Stimulated activated CD4-positive, alpha-beta T cell treated with anti-CD3 and anti-CD28 coated beads, Interleukin-1b, Interleukin-23, amount 100 ng/mL, for 48 hours (primary cell): ENCODE data around the gene CYP27A1.

Experiments used
- DNase-seq: peaks from one replicate; pipeline ENCODE4 v3.0.0-alpha.2; 2020

CYP27A1 gene

DNA sequence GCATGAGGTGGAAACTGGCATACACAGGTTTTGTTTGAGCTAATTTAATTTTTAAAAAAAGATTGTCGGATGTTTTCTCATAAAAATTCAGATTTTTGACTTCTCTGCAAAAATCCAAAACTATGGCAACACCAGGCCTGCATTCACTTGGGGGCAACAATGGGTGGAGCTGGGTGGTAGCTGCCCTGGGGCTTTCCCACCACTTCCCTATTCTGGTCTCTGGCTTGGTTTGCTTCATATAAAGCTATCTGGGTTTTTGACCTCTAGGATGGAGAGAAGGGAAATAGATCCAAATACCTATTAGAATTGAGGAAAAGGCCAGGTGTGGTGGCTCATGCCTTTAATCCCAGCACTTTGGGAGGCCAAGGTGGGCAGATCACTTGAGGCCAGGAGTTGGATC is 5.5 kb upstream of the CYP27A1 start:
- no peak for DNase-seq

DNA sequence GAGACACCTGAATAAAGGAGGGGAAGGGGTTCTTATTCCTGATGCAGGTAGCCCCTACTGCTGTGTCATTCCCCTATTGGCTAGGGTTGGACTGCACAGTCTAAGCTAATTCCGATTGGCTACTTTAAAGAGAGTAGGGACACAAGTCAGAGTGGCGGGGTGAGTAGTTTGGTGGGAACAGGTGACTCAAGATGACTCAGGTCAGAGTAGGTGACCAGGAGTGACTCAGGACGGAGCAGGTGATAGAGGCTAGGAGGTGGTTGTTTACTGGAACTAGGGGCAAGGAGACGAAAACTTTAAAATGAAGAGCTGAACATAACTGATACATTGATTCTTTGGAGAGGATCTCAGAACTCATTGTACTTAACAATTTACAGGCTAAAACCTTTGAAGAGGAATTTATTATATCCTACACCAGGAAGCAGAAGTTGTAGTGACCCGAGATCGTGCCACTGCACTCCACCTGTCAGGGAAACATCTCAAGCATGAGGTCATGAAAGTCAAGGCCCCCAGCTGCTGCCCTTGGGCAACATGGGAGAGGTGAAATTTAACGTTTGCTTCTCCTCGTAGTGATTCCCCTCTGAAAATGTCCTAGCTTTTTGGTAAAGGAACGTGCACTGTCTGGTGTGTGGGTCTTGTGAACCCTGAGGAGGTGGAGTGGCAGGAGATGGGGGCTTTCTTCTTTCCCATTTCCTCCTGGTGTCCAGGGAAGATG is 4.5 kb upstream of the CYP27A1 start:
- DNase-seq = peak; percentile 6

DNA sequence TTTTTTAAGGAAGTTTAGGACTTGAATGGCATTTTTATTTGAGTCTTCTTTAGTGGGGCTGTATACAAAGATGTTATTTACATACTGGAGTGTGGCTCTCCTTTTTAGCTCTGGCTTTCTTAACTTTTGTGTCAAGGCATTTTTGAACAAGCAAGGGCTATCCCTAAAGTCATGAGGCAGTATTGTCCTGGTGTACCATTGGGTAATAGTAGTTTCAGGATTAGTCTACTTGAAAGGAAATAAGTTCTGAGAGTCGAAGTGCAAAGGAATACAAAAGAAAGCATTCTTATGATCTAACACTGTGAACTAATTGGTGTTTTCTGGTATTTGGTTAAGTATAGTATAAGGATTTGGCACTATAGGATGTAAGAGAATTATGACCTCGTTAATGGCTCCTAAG is 1.9 kb upstream of the CYP27A1 start:
- no peak for DNase-seq

DNA sequence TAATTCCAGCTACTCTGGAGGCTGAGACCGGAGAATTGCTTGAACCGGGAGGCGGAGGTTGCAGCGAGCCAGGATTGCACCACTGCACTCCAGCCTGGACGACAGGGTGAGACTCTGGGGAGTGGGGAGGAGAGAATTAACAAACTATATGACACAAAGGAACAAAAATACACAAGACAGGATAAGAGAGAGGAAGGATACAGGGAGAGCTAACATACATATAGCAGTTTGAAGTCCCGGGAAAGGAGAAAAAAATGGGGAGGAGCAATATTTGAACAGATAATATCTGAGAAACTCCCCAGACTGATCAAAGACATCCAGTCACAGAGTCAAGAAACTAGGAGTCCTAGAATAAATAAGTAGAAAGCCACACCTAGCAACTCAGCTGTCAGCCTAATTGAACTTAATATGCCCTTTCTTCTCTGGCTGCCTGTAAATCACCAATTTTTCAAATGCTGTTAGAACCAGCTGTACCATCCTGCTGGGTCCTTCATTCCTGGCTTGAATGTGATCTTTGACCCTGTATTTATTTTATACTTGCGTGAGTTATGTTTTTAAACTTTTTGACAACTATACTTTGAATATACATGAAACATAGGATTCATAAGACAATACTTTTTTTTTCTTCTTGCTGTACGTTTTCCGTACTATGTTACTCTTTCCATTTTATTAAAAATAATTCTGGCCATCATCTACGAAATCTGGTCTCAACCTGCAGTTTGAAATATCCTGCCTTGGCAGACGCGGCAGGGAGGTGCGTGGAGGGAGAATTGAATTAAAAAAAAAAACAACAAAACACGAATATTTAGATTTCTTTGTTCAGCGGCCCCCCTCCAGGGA is 876 bp upstream of the CYP27A1 start:
- no peak for DNase-seq

DNA sequence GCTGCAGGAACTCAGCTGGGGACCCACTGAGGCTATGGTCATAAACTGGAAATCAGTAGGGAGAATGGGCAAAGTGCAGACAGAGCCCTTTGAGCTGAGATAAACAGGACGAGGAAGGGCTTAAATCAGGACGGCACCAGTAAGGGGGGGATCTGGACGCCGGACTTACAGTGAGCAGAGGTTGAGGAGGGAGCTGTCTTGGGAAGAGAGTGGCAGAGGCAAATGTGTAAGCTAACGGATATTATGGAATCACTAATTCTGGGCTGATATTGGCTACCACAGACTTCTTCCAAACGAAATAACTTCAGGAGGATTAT is 539 bp downstream of the CYP27A1 start:
- no peak for DNase-seq

DNA sequence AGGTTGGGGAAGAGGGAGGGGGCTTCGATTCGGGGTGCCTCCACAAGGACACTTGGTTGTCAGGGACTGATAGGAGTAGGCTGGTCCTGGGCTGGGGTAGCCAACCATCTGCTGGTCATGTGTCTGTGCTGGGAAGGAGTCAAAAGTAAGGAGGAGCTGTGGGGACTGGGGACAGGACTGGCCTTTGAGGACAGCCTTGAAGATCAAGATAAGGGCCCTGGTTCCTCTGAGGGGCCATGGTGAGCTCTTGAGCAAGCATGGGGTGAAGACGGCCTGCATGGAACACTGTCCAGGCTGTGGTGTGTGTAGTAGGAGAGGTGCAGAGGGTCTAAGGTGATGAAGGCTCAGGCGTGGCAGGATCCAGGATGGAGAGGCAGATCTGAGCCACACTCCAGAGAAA is 1.7 kb downstream of the CYP27A1 start:
- no peak for DNase-seq

DNA sequence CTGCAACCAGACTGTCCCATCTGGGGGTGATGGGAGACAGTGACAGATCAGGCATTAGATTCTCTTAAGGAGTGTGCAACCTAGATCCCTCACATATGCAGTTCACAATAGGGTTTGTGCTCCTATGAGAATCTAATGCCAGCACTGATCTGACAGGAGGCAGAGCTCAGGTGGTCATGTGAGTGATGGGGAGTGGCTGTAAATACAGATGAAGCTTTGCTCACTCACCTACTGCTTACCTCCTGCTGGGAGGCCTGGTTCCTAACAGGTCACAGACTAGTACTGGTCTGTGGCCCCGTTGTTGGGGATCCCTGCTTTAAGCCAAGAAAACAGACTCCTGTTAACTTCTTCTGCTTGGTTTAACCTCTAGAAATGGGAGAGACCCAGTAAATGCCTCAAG is 3.2 kb downstream of the CYP27A1 start:
- no peak for DNase-seq

DNA sequence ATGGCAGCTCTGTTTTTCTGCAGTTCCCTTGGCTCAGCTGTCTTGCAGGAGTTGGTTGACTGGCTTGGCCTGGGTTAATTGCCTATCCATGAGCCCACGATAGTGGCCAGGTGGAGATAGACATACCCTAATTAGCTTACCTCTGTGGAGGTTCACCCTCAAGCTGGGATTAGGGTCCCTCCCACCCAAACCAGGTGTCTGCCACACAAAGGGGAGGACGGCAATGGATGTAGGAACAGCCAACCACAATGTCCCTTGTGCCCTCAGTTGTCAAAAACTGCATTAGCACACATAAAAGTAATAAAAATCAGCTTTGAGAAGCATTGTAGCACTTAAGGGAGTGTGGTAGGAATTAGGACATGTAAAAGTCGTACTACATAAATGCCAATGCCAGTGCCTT is 4.2 kb downstream of the CYP27A1 start:
- DNase-seq = no peak

DNA sequence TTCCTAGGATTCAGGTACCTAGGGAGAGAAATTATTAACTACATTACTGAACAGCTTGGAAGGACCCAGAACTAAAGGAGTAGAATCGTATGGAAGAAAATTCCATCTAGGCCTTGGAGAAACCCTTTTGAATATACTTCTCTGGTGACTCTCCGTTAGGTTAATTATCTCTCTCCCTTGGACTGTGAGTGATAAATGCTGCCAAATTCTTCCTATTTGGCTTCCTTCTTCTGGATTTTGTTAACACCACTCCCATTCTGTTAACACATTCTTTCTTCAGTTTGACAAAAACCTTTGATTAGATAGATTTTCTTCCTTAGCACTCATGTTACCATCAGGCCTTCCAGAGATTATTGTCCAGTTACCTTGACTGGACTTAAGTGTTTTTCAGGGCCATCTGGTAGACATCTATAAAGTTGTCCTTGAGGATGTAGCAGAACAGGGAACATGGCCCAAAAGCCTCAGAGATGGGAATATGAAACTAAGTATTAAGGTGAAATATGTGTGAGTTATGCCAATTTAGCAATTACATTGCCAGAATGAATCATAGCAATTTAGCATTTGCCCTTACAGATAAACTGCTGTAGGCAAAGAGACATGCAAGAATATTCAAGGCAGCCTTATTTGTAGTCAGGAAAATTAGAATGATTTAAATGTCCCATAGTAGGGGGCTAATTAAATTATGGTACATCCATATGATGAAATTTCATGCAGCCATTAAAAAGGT is 6.7 kb downstream of the CYP27A1 start:
- no peak for DNase-seq

DNA sequence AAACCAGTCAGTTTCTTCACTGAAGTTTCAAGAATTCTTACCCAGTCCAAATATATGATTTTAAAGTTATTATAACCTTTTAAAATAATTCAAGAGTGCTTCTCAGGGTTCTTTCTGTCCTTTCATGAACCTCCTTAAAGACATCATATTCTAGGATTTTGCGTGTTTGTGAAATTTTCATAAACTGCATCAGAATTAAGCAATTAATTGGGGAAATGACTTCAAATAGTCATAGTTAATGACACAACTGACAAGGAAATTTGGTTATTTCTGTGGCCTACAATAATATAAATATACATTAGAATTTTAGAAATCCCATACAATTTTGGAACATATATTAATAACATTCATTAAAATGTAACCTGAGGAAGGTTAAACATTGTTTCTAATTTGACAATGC is 10.5 kb downstream of the CYP27A1 start:
- DNase-seq = no peak

DNA sequence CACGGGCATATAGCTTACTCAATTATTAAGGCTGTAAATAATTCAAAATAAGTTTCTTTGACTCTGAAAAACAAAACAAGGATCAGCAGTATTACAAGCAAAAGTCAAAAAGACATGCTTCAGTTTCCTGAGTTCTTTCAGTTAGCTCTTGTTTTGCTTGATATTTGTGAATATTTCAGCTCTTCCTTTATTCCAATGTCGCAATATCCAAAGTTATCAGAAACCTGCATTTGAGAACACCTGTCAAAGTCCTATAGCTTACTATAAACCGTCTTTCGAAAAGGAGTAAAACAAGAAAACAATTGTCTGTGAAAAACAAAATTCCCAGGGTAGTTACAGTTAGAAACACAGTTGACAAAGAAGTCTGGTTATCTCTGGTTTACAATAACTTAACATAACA is 14.7 kb downstream of the CYP27A1 start:
- no peak for DNase-seq

DNA sequence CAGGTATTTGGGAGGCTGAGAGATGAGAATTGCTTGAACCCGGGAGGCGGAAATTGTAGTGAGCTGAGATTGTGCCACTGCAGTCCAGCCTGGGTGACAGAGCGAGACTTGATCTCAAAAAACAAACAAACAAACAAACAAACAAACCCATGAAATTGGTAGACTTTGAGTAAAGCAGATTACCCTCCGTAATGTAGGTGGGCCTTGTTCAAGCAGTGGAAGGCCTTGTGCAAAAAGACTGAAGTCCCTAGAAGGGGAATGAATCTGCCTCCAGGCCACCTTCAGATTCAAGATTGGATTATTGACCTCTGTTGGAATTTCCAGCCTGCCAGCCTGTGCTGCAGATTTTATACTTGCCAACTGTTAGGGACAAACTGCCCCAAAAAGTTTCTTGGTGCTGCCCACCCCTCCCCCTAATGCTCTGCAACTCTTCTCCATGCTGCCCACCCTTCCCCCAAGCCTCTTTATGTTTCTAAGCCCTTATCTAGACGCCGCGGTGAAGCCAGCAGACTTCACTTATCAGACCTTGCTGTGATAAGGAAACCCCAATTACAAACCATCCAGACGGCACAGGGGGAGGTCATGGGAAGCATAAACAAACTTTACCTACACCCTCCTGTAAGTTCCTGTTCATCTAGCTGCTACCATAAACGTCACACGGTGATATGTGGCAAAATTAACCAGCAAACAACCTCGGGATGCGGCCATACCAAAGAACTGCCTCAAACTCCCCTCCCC is 17.0 kb downstream of the CYP27A1 start:
- no peak for DNase-seq

DNA sequence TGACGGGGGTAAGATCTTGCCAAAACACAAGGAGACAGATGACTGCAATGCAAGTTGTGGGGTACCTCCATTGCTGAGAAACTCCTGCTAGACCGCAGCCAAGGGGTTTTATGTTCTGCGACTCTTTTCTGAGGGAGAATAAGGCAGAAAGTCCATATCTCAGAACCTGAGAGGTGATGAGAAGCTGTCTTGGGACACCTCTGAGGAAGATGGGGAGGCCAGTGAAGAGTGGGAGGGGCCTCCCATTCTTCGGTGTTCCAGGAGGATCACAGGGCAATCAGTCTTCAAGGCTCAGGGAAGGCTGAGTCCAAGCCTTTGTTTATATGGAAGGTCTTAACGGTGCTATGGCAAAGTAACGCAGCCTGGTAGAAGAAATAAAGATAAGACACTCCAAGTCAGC is 18.0 kb downstream of the CYP27A1 start:
- no peak for DNase-seq

DNA sequence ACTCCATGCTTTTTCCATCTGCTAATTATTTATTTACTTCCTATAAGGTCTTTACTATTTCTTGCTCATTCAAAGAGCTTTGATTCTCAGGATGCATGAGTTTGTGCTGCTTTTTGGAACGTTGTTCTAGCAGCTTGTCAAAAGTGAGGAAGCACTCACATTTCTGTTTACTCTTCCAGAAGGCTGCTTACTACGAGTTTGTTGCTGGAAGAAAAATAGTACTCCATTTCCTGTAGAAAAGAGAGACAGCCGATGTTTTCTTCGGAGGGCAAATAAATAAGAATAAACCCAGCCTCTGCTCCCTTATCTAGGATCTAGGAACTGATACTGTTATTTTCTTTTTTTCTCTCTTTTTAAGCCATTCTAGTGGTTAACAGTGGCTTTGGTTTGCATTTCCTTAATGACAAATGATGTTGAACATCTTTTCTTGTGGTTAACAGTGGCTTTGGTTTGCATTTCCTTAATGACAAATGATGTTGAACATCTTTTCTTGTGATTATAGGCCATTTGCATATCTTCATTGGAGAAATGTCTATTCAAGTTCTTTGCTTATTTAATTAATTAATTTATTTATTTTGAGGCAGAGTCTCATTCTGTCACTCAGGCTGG is 20.5 kb downstream of the CYP27A1 start:
- DNase-seq = no peak

DNA sequence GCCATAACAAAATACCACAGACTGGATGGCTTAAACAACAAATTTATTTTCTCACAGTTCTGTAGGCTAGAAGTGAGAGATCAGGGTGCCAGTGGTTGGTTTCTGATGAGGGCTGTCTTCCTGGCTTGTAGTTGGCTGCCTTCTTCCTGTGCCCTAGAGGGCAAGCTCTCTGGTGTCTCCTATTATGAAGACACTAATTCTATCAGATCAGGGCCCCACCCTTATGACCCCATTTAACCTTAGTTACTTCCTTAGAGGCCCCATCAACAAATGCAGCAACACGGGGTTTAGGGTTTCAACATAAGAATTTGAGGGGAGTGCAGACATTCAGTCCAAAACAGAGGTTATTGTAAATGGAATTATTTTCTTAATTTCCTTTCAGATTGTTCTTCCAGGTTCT is 22.9 kb downstream of the CYP27A1 start:
- no peak for DNase-seq

DNA sequence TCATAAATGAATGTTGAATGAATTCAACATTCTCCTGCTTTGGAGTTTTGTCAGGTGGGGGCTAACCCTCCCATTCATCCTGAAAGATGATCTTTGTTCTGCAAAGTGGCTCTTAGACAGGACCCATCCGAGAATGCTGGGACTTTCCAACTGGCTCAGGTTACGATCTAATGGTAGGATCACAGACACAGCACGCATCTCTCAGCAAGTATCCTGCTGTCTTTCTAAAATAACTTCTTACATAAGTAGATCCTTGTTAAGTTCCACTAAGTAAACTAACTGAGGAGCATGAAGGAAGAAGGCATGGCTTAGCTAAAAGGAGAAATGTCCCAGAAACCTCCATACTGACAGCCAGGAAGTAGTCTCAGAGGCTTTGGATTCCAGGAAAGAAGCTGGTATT is 23.7 kb downstream of the CYP27A1 start:
- DNase-seq = no peak

DNA sequence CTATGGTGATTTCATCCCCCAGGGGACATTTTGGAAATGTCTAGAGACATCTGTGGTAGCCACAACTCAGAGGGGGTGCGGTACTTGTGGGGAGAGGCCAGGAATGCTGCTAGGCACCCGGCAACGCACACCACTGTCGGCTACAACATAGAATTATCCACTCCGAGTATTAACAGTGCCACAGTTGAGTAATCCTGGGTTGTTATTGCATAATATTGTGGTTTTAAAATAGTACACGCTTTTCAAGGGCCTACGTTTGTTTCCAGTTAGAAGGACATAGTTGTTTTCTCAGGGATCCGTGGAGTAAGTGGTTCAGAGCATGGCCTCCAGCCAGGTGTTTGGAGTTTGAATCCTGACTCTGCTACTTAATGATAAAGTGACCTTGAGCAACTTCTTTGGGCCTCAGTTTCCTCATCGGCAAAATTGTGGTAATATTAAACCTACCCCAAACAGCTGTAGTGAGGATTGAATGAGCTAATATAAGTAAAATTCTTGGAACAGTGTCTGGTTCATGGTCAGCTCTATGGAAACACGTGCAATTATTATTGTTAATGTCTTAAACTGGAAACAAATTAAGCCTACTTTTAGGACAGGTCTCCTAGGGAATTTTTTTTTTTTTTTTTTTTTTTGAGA is 24.5 kb downstream of the CYP27A1 start:
- no peak for DNase-seq

DNA sequence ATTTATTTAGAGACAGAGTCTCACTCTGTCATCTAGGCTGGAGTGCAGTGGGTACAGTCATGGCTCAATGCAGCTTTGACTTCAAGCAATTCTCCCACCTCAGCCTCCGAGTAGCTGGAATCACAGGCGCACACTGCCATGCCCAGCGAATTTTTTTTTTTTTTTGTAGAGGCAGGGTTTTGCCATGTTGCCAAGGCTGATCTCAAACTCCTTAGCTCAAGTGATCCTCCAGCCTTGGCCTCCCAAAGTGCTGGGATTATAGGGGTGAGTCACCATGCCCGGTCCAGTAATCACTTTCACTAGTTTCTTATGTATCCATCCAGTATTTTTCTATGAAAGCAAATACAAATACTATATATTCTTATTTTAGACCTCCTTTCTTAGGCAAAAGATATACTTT is 25.7 kb downstream of the CYP27A1 start:
- no peak for DNase-seq

DNA sequence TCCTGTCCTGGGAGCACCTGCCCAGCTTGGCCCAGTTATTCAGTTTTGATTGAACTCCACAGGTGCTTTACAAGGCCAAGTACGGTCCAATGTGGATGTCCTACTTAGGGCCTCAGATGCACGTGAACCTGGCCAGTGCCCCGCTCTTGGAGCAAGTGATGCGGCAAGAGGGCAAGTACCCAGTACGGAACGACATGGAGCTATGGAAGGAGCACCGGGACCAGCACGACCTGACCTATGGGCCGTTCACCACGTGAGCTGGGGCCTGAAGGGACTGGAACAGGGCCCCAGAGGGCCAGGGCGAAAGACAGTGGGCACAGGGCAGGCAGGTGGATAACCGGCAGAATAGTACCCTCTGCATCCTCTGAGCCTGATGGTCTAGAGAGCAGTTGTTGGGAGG is 27.6 kb downstream of the CYP27A1 start:
- no peak for DNase-seq

DNA sequence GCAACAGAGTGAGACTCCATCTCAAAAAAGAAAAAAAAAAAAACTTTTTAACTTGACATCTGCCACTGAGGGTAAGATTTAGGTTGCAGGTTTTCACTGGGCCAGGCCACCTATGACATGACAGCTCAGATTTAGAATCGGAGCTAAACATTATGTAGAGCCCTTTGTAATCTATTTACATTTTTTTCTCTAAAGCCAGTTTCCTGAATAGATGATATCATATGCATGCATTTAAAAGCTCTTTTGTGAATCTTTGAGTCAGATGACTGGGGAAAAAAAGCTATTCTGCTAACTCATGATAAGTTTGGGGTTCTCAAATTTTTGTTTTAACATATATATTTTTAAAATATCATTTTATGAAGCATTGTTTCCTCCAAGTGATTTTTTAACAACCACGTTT is 28.3 kb downstream of the CYP27A1 start:
- DNase-seq = no peak

DNA sequence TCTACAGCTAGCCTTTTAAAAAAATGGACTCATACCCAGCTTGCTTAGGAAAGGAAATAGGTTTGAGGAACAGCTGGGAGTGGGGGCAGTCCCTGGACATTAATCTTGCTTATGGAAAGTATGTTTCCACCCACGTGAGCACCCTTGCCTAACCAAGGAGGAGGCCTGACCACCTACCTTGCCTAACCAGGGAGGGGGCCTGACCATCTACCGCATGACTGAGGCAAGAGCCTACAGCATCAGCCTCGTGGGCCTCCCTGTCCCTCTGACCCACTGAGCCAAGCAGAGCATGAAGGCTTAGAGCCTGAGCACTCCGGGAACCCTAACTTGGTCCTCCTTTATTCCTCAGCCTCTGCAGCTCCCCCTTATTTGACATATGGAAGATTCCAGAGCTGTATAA is 29.4 kb downstream of the CYP27A1 start:
- DNase-seq = no peak

DNA sequence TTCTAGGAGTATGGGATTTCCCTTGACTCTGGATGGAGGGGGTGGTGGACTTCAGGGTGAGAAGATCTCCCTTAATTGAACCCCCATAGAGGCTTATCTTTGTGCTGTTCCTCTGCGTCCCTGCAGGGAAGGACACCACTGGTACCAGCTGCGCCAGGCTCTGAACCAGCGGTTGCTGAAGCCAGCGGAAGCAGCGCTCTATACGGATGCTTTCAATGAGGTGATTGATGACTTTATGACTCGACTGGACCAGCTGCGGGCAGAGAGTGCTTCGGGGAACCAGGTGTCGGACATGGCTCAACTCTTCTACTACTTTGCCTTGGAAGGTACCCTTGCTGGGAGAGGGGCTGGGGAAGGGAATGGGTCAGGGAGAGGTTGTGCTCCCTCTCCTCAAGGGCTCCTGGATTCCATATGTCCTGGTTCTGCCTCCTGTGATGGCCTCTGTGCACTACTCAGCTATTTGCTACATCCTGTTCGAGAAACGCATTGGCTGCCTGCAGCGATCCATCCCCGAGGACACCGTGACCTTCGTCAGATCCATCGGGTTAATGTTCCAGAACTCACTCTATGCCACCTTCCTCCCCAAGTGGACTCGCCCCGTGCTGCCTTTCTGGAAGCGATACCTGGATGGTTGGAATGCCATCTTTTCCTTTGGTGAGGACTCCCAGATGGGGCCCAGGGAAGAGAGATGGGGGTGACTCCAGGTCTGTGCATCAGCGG is 30.3 kb downstream of the CYP27A1 start:
- DNase-seq = no peak
